ENCODE results near the gene USP25. TPM values are rescaled to one million over a fixed set of nuclear protein-coding genes. Genes with fewer than 3 reads are reported as not detected.
A peak's percentile ranks its signal among the peaks of the same experiment; 100 is the strongest.

The USP25 gene
- total and polyA plus RNA-seq, 9 of the 15 experiments (the other 6 are each of a cell fraction or from before 2014, with no cell fraction given) = 7.8 to 44.9 (median 31.4) TPM

DNA sequence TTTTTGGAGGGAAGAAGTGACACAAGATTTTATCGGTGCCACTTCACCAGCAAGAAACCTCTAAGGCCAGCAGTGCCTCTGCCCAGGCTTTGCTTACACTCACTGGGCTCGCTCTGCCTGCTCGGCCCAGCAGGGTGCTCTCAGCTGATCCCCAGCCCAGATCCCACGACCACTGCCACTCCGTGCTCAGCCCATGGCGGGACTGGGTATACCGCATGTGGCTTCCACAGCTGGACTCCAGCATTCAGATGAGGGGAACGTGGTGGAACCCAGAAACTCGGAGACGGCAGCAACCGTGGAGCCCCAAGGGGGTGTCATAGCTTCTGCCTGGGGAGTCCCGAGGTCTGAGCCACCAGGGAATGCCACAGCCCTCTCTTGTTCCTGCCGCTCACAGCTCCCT lies 12.9 kb downstream of the USP25 start:
- ChIA-PET POLR2A (interaction anchor here (0.6 to 1.8 kb wide), 6 partner anchors 10 to 1767 kb away, joined by 3 to 7 read pairs (median 4); partner anchors contain the start of gene USP25), CTCF (ENCODE audit: low intra/inter-chr PET ratio) (no interaction called here)
- peaks cover 100% of the 10 kb centered on the region for H3K79me2 ChIP-seq (ENCODE audit: control insufficient read depth, insufficient read depth, low read length)
- H3K9me3 ChIP-seq (replicated peaks; ENCODE audit: control insufficient read depth, insufficient read depth, low read depth, low read length) = no peaks in the 10 kb centered on the region
- 89% methylated on average over 13 of the region's 13 CpGs for WGBS (ENCODE audit: insufficient coverage, low coverage, missing lambda C conversion rate)
- TF ChIP-seq POLR2G (IDR thresholded peaks at IDR 0.05; ENCODE audit: low read depth, low read length) (0 out of 2 replicates have a peak, but pooled peaks have one; percentile 29), ZNF766 (CRISPR knock-in tag; conservative IDR thresholded peaks at IDR 0.05) (peak; percentile 61), CCAR2 (IDR thresholded peaks at IDR 0.05; ENCODE audit: low read depth, low read length) (no peak)
- TF ChIP-seq, protein P1, sequence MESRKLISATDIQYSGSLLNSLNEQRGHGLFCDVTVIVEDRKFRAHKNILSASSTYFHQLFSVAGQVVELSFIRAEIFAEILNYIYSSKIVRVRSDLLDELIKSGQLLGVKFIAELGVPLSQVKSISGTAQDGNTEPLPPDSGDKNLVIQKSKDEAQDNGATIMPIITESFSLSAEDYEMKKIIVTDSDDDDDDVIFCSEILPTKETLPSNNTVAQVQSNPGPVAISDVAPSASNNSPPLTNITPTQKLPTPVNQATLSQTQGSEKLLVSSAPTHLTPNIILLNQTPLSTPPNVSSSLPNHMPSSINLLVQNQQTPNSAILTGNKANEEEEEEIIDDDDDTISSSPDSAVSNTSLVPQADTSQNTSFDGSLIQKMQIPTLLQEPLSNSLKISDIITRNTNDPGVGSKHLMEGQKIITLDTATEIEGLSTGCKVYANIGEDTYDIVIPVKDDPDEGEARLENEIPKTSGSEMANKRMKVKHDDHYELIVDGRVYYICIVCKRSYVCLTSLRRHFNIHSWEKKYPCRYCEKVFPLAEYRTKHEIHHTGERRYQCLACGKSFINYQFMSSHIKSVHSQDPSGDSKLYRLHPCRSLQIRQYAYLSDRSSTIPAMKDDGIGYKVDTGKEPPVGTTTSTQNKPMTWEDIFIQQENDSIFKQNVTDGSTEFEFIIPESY (CRISPR knock-in tag; IDR thresholded peaks at IDR 0.05) = peak; percentile 73
- ATAC-seq (peak; percentile 5; the same call in 2 of the 3 replicates), DNase-seq (ENCODE audit: extremely low read depth in 1 of 4, low spot score in 3 of 4) (no peak), FAIRE-seq (no peak)
- BruUV-seq (replicated peaks) = no TSS peak
- H3K9me1 ChIP-seq (ENCODE audit: control insufficient read depth, insufficient read depth, low read length) = no peaks in the 10 kb centered on the region
- peak overlapping the region in 1 of 2 experiments; percentile 61; a peak in 2 of 4 replicates for H3K9ac ChIP-seq (ENCODE audit: insufficient read depth in 1 of 2, low read depth in 2 of 2, low read length in 2 of 2)
- H2AFZ ChIP-seq (ENCODE audit: low read depth, low read length) = no peak overlapping the region
- peak overlapping the region; percentile 58; the same call in 1 of the 3 replicates for H3K27ac ChIP-seq (ENCODE audit: extremely low read depth, low read depth, low read length)
- H3K27me3 ChIP-seq (ENCODE audit: control insufficient read depth in 2 of 2, insufficient read depth in 2 of 2, low read length in 2 of 2) = no peaks in the 10 kb centered on the region
- peaks cover 14% of the 10 kb centered on the region; the same call in 1 of the 2 replicates for H4K20me1 ChIP-seq (replicated peaks; ENCODE audit: control insufficient read depth, insufficient read depth, low read length)
- H3K4me2 ChIP-seq (ENCODE audit: insufficient read depth, low read length) = no peak overlapping the region
- intact Hi-C loops (cut with micrococcal nuclease) = no loop called here
- H3K4me3 ChIP-seq = no peak overlapping the region
- peaks cover 37 to 38% of the 10 kb centered on the region in 2 experiments for H3K4me1 ChIP-seq (replicated peaks in 1 of 2; ENCODE audit: control insufficient read depth in 2 of 2, insufficient read depth in 2 of 2, low read length in 2 of 2)
- in situ Hi-C loops (cut with MboI) = no loop called here
- peaks cover 5% of the 10 kb centered on the region; the same call in 1 of the 3 replicates for H3K36me3 ChIP-seq (ENCODE audit: control insufficient read depth, insufficient read depth, low read length)
